Muscle of leg (tissue), 11 donors: ENCODE measurements around the gene NLRC5. TPM values are rescaled to one million over a fixed set of nuclear protein-coding genes. Genes with fewer than 3 reads are reported as not detected.

Source experiments
- DNase-seq: peaks from one replicate; pipeline ENCODE4 v3.0.0; 2013
- H3K27ac ChIP-seq: one replicate; pipeline ENCODE4 v1.5.1; 2013; ENCODE audit warnings: mild to moderate bottlenecking, low read length, control low read depth
- H3K27me3 ChIP-seq: one replicate; pipeline ENCODE4 v1.6.1; 2013; ENCODE audit warnings: low read length; ENCODE audit not compliant: control insufficient read depth, insufficient read depth
- H3K36me3 ChIP-seq: one replicate; pipeline ENCODE4 v1.6.1; 2013; ENCODE audit warnings: low read length; ENCODE audit not compliant: control insufficient read depth, insufficient read depth
- H3K4me1 ChIP-seq: one replicate; pipeline ENCODE4 v1.6.1; 2013; ENCODE audit warnings: low read length; ENCODE audit not compliant: control insufficient read depth, insufficient read depth
- H3K4me3 ChIP-seq: one replicate; pipeline ENCODE4 v1.5.1; 2013; ENCODE audit warnings: low read length, control low read depth
- H3K9me3 ChIP-seq: replicated peaks from 2 replicates; pipeline ENCODE4 v1.6.1; 2013; ENCODE audit warnings: low read depth, low read length; ENCODE audit not compliant: control insufficient read depth
- WGBS: methylation state at CpG from one replicate; pipeline ENCODE4 v1.1.5; 2013; ENCODE audit warnings: missing lambda C conversion rate; ENCODE audit not compliant: insufficient coverage; 5-methylcytosine and 5-hydroxymethylcytosine counted together
- polyA plus RNA-seq, 8 donors: library from polyadenylated mRNA; unstranded; fragments of 120-200 nt; gene quantifications; one replicate each; pipeline versions ENCODE4 v1.2.1 to v1.2.3, GENCODE V29; 2013; ENCODE audit warnings: inconsistent platforms in 1 of 8, low replicate concordance in 1 of 8; ENCODE audit not compliant: insufficient read length in 8 of 8, insufficient read depth in 1 of 8
- total RNA-seq: library from RNA; stranded (reverse); fragments of 120-200 nt; gene quantifications from one replicate; pipeline ENCODE4 v1.2.4, GENCODE V29; 2013

Gene NLRC5
- total and polyA plus RNA-seq, 9 donors = 3.2 to 5.3 (median 4.2) TPM

- H3K4me1 ChIP-seq = no peaks in the 10 kb centered on the region
- DNase-seq = no peak
- WGBS = 85% methylated on average over 7 of the region's 8 CpGs
- peaks cover 31% of the 10 kb centered on the region for H3K36me3 ChIP-seq
- H3K9me3 ChIP-seq = no peaks in the 10 kb centered on the region
- no peak overlapping the region for H3K4me3 ChIP-seq
- no peak overlapping the region for H3K27ac ChIP-seq
- H3K27me3 ChIP-seq = no peaks in the 10 kb centered on the region
Observed at GRCh38 chr16:57023541-57024249, 34.3 kb downstream of the NLRC5 start.

- no peak overlapping the region for H3K27ac ChIP-seq
- no peak overlapping the region for H3K4me3 ChIP-seq
- H3K9me3 ChIP-seq = no peaks in the 10 kb centered on the region
- DNase-seq = no peak
- peaks cover 28% of the 10 kb centered on the region for H3K36me3 ChIP-seq
- 87% methylated on average over 12 of the region's 19 CpGs for WGBS
- no peaks in the 10 kb centered on the region for H3K4me1 ChIP-seq
- H3K27me3 ChIP-seq = no peaks in the 10 kb centered on the region
Observed at GRCh38 chr16:57024894-57025680, 35.7 kb downstream of the NLRC5 start.

GRCh38 chr16:57025941-57026777 is 36.8 kb downstream of the NLRC5 start:
- Histone ChIP-seq H3K9me3 (no peaks in the 10 kb centered on the region), H3K4me1 (no peaks in the 10 kb centered on the region), H3K4me3 (no peak overlapping the region), H3K27ac (no peak overlapping the region), H3K36me3 (peaks cover 21% of the 10 kb centered on the region), H3K27me3 (no peaks in the 10 kb centered on the region)
- DNase-seq = no peak
- 89% methylated on average over 16 of the region's 21 CpGs for WGBS

GRCh38 chr16:57026778-57027062 is 37.4 kb downstream of the NLRC5 start:
- no peak for DNase-seq
- Histone ChIP-seq H3K4me3 (no peak overlapping the region), H3K27ac (no peak overlapping the region), H3K9me3 (no peaks in the 10 kb centered on the region), H3K27me3 (no peaks in the 10 kb centered on the region), H3K4me1 (no peaks in the 10 kb centered on the region), H3K36me3 (peaks cover 18% of the 10 kb centered on the region)
- 80% methylated on average over 1 of the region's 3 CpGs for WGBS

GRCh38 chr16:57027067-57027466 is 37.7 kb downstream of the NLRC5 start:
- WGBS = no CpG with 5 or more reads among the region's 2 CpGs
- H3K27me3 ChIP-seq = no peaks in the 10 kb centered on the region
- no peaks in the 10 kb centered on the region for H3K4me1 ChIP-seq
- no peak overlapping the region for H3K4me3 ChIP-seq
- peaks cover 18% of the 10 kb centered on the region for H3K36me3 ChIP-seq
- no peaks in the 10 kb centered on the region for H3K9me3 ChIP-seq
- DNase-seq = no peak
- H3K27ac ChIP-seq = no peak overlapping the region

GRCh38 chr16:57028086-57028485 is 38.7 kb downstream of the NLRC5 start:
- Histone ChIP-seq H3K4me3 (no peak overlapping the region), H3K27ac (no peak overlapping the region), H3K9me3 (no peaks in the 10 kb centered on the region), H3K36me3 (peaks cover 14% of the 10 kb centered on the region), H3K4me1 (no peaks in the 10 kb centered on the region), H3K27me3 (no peaks in the 10 kb centered on the region)
- DNase-seq = no peak
- 43% methylated on average over 3 of the region's 4 CpGs for WGBS

- Histone ChIP-seq H3K4me1 (no peaks in the 10 kb centered on the region), H3K27ac (no peak overlapping the region), H3K9me3 (no peaks in the 10 kb centered on the region), H3K27me3 (no peaks in the 10 kb centered on the region), H3K4me3 (no peak overlapping the region), H3K36me3 (peaks cover 3% of the 10 kb centered on the region)
- no peak for DNase-seq
- WGBS = 93% methylated on average over 16 of the region's 16 CpGs
Observed at GRCh38 chr16:57029161-57030160, 40.1 kb downstream of the NLRC5 start.

GRCh38 chr16:57030346-57030902 is 41.1 kb downstream of the NLRC5 start:
- Histone ChIP-seq H3K27ac (no peak overlapping the region), H3K27me3 (no peaks in the 10 kb centered on the region), H3K4me1 (no peaks in the 10 kb centered on the region), H3K4me3 (no peak overlapping the region), H3K9me3 (no peaks in the 10 kb centered on the region), H3K36me3 (peaks cover 9% of the 10 kb centered on the region)
- 100% methylated on average over 1 of the region's 2 CpGs for WGBS
- DNase-seq = no peak

- peaks cover 10% of the 10 kb centered on the region for H3K36me3 ChIP-seq
- H3K4me3 ChIP-seq = no peak overlapping the region
- no CpG with 5 or more reads among the region's 4 CpGs for WGBS
- H3K27ac ChIP-seq = no peak overlapping the region
- DNase-seq = no peak
- H3K27me3 ChIP-seq = no peaks in the 10 kb centered on the region
- H3K9me3 ChIP-seq = no peaks in the 10 kb centered on the region
- H3K4me1 ChIP-seq = no peaks in the 10 kb centered on the region
Observed at GRCh38 chr16:57031156-57031555, 41.8 kb downstream of the NLRC5 start.
